Stimulated activated CD8-positive, alpha-beta memory T cell treated with anti-CD3 and anti-CD28 coated beads, Interleukin-15, amount 100 ng/mL, for 1 hour (primary cell): ENCODE measurements around the gene SH3GL3.

Source experiments
- DNase-seq: peaks from one replicate; pipeline ENCODE4 v3.0.0-alpha.2; 2020; ENCODE audit warnings: low read depth

The SH3GL3 gene

GRCh38 chr15:83446904-83447709 is at the start of gene SH3GL3:
Gene SH3GL3 (plus strand): TSS chr15:83447341. CDS start chr15:83447534, 193 bp downstream.
- no peak for DNase-seq

- no peak for DNase-seq
Measured at GRCh38 chr15:83398626-83399025, 48.5 kb upstream of the SH3GL3 start.

GRCh38 chr15:83404121-83404520 is 43.0 kb upstream of the SH3GL3 start:
- no peak for DNase-seq

- no peak for DNase-seq
Measured at GRCh38 chr15:83410532-83410931, 36.6 kb upstream of the SH3GL3 start.

GRCh38 chr15:83413054-83413719 is 34.0 kb upstream of the SH3GL3 start:
- DNase-seq: no peak

GRCh38 chr15:83422081-83422480 is 25.1 kb upstream of the SH3GL3 start:
- DNase-seq: no peak

GRCh38 chr15:83422541-83422940 is 24.6 kb upstream of the SH3GL3 start:
- DNase-seq: no peak

- DNase-seq: no peak
Measured at GRCh38 chr15:83424101-83424500, 23.0 kb upstream of the SH3GL3 start.

GRCh38 chr15:83430441-83430840 is 16.7 kb upstream of the SH3GL3 start:
- no peak for DNase-seq

- DNase-seq: no peak
Measured at GRCh38 chr15:83431521-83431920, 15.6 kb upstream of the SH3GL3 start.

GRCh38 chr15:83435202-83435601 is 11.9 kb upstream of the SH3GL3 start:
- DNase-seq: no peak

GRCh38 chr15:83435782-83436181 is 11.4 kb upstream of the SH3GL3 start:
- no peak for DNase-seq

- DNase-seq: no peak
Measured at GRCh38 chr15:83436513-83437158, 10.5 kb upstream of the SH3GL3 start.

- no peak for DNase-seq
Measured at GRCh38 chr15:83443076-83443847, 3.9 kb upstream of the SH3GL3 start.

- no peak for DNase-seq
Measured at GRCh38 chr15:83444936-83445335, 2.2 kb upstream of the SH3GL3 start.

GRCh38 chr15:83445643-83446042 is 1.5 kb upstream of the SH3GL3 start:
- no peak for DNase-seq

GRCh38 chr15:83446417-83446816 is 724 bp upstream of the SH3GL3 start:
- DNase-seq: no peak

GRCh38 chr15:83449250-83449671 is 2.1 kb downstream of the SH3GL3 start:
- DNase-seq: no peak

GRCh38 chr15:83449937-83450506 is 2.9 kb downstream of the SH3GL3 start:
- DNase-seq: no peak

- no peak for DNase-seq
Measured at GRCh38 chr15:83457149-83457548, 10.0 kb downstream of the SH3GL3 start.

GRCh38 chr15:83458381-83458780 is 11.2 kb downstream of the SH3GL3 start:
- DNase-seq: no peak

- DNase-seq: no peak
Measured at GRCh38 chr15:83462026-83462425, 14.9 kb downstream of the SH3GL3 start.
